GM21528 (cell line): Measurements from ENCODE around the gene KIZ.

ENCODE experiments used
- ATAC-seq: cut with Tn5 transposase; IDR thresholded peaks from one replicate; pipeline ENCODE4 v1.9.1; 2021; ENCODE audit warnings: mild to moderate bottlenecking, moderate library complexity; ENCODE audit not compliant: unreplicated experiment, low FRiP score

KIZ gene

GRCh38 chr20:21103582-21104465, 22.1 kb upstream of the KIZ start:
- no peak for ATAC-seq

GRCh38 chr20:21104466-21104761, 21.5 kb upstream of the KIZ start:
- ATAC-seq = no peak

DNA sequence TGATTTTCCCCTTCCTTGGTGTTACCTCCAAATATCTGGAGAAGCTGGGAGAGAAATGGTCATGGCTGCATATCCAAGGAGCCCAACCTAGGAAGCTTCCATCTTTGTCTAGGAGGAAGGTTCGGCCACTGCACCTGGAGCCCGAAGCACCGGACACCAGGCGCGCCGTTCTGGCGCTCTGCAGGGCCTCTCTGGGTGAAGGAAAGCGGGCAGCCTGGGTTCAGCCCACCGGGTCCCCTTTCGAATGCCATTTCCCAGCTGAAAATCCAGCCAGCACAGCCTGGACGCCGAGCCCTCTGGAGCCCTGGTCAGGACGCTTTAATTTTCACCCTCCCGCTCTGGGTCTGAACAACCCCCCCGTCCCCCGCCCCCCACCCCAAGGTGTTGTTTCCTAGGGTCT, 21.0 kb upstream of the KIZ start:
- no peak for ATAC-seq

GRCh38 chr20:21105429-21106170, 20.3 kb upstream of the KIZ start:
- ATAC-seq = no peak

GRCh38 chr20:21106171-21107017, 19.5 kb upstream of the KIZ start, which contains the start of gene LINC00237:
TSS of gene LINC00237 (minus strand) at chr20:21106358.
- no peak for ATAC-seq

DNA sequence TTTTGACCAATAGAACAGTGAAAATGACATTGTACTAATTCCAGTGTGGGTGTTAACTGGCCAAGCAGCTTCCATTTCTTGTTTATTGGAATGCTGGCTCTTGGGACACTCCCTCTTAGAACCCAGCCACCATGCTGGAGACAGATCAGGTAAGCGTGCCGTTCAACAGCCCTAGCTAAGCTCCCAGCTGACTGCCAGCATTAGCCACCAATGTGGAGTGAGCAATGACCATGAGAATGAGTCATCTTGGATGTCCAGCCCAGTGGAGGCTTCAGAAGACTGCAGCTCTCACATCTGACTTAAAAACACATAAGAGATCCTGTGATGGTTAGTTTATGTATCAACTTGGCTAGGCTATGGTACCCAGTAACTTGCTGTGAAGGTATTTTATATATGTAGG, 16.7 kb upstream of the KIZ start:
- no peak for ATAC-seq

- no peak for ATAC-seq
These were observed 15.1 kb upstream of the KIZ start for GRCh38 chr20:21110811-21111210.

GRCh38 chr20:21111416-21111815, 14.5 kb upstream of the KIZ start:
- ATAC-seq = no peak

- ATAC-seq = no peak
These were observed 12.2 kb upstream of the KIZ start for GRCh38 chr20:21113697-21114096.

GRCh38 chr20:21114584-21114983, 11.3 kb upstream of the KIZ start:
- no peak for ATAC-seq

DNA sequence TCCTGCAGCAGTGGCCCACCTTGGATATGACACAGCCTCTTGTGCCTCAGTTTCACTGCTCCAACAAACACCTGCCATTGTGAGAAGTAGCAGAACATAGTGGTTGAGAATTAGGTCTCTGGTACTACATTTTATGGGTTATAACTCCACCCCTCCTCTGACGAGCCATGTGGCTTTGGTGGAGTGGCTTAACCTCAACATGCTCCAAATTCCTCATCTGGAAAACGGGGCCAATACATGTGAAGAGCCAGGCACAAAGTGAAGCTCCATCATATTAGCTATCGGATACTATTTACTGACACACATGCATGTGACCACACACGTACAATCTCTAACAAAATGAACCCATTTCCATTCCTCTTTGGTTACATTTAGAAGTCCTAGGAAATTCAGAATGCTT, 8.4 kb upstream of the KIZ start:
- no peak for ATAC-seq

DNA sequence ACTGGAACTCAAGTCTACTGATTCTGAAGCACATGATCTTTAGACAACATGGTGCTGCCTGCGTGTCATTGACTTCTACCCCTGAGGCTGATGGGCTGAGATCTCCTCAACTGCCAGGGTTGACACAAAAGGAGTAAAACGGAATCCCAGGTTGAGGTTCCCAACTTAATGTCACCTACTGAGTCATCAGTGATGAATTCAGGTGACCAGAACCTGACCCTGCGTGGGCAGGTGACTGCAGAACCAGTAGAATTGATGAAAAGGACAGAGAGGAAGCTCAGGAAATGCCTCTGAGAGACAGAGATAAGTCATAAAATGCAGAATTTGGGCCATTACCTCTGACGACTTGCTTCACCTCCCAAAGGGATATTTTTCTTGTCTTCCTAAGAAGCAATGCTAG, 7.7 kb upstream of the KIZ start:
- ATAC-seq = no peak

GRCh38 chr20:21118782-21119181, 7.1 kb upstream of the KIZ start:
- ATAC-seq = no peak

- no peak for ATAC-seq
These were observed 1.7 kb upstream of the KIZ start for GRCh38 chr20:21124190-21124589.

GRCh38 chr20:21125072-21125848, 622 bp upstream of the KIZ start:
- peak; percentile 32 for ATAC-seq

- no peak for ATAC-seq
These were observed 644 bp downstream of the KIZ start for GRCh38 chr20:21126581-21126870.

DNA sequence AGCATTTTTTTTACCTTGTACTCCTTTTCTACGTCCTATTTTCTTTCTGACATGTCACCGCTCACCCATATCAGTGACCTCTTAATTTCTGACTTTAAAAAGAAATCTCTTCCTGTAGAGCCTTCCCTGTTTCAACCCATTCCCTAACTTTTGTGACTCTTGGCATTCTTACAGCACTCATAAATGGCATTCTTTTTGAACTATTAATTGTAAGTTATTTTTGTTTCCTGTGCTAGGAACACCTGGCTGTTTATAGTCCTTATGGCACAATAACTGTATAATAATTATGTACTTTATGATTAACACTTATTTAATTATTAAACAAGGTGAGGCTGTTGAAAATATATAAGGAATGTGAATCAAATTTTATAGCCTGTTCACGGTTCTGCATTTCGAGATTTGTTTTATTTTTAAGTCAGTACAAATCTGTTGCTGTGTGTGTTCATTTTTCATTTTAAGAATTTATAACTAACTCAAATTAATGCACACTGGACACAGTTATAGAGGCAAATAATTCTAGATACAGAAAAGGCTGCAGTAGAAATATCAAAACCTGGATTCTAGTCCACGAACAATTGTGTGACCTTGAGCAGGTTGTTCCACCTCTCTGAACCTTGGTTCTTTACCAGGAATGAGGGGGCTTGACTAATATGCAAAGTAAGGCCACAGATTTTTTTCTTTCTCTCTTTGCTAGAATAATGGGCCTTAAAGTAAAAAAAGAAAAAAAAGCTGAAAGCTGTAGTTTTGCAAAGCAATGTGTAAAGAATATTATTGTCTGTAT, 1.5 kb downstream of the KIZ start:
- no peak for ATAC-seq

GRCh38 chr20:21129861-21130260, 4.0 kb downstream of the KIZ start:
- ATAC-seq = no peak

- no peak for ATAC-seq
These were observed 7.5 kb downstream of the KIZ start for GRCh38 chr20:21133404-21133803.
